Choroid plexus epithelial cell (primary cell): ENCODE data around the gene CTSH.

Source experiments
- DNase-seq: peaks from one replicate; pipeline ENCODE4 v3.0.0-alpha.2; 2010; ENCODE audit warnings: low read depth
- H3K4me3 ChIP-seq: 2 replicates; pipeline ENCODE4 v1.5.1; 2011; ENCODE audit warnings: low read depth, mild to moderate bottlenecking, control low read depth, low read length, moderate library complexity
- CTCF ChIP-seq: conservative IDR thresholded peaks from 2 replicates; pipeline ENCODE4 v1.5.1; 2011; ENCODE audit warnings: low read depth, mild to moderate bottlenecking, control low read depth, inconsistent platforms, low read length, moderate library complexity

Gene CTSH

GRCh38 chr15:78977091-78977571, 32.3 kb upstream of the CTSH start:
- H3K4me3 ChIP-seq = no peak overlapping the region
- no peak for DNase-seq
- TF ChIP-seq CTCF = no peak

- no peak for TF ChIP-seq CTCF
- no peak for DNase-seq
- H3K4me3 ChIP-seq = no peak overlapping the region
These were observed 31.8 kb upstream of the CTSH start for GRCh38 chr15:78976691-78977090.

GRCh38 chr15:78974272-78974918, 29.5 kb upstream of the CTSH start:
- no peak overlapping the region for H3K4me3 ChIP-seq
- TF ChIP-seq CTCF = no peak
- no peak for DNase-seq

- DNase-seq = peak; percentile 59
- TF ChIP-seq CTCF = no peak
These were observed 25.0 kb upstream of the CTSH start for GRCh38 chr15:78969687-78970349.

GRCh38 chr15:78968539-78969271, 23.9 kb upstream of the CTSH start:
- no peak for DNase-seq
- TF ChIP-seq CTCF = no peak
- no peak overlapping the region for H3K4me3 ChIP-seq

More at GRCh38 chr15:78969687-78970349, 25.0 kb upstream of the CTSH start:
- H3K4me3 ChIP-seq = no peak overlapping the region

- no peak overlapping the region for H3K4me3 ChIP-seq
- TF ChIP-seq CTCF = no peak
- no peak for DNase-seq
These were observed 23.3 kb upstream of the CTSH start for GRCh38 chr15:78968114-78968513.
